Stimulated activated CD8-positive, alpha-beta memory T cell treated with anti-CD3 and anti-CD28 coated beads, Interleukin-12 subunit alpha, Interleukin-12 subunit beta, amount 100 ng/mL, for 24 hours (primary cell): ENCODE results near the gene TBL1XR1.
"Not testable (repeated sequence)": the region's sequence is repeated elsewhere in the genome, so short reads cannot be mapped to it uniquely, and the experiment has no call there.

ENCODE experiments used
- DNase-seq: peaks from one replicate; pipeline ENCODE4 v3.0.0-alpha.2; 2020; ENCODE audit errors: extremely low read depth

TBL1XR1 gene

GRCh38 chr3:177141899-177142646 lies 55.2 kb downstream of the TBL1XR1 start:
- DNase-seq = no peak

GRCh38 chr3:177141471-177141870 lies 55.8 kb downstream of the TBL1XR1 start:
- no peak for DNase-seq

- DNase-seq = not testable (repeated sequence)
These were observed 58.1 kb downstream of the TBL1XR1 start for GRCh38 chr3:177139220-177139619.

- DNase-seq = no peak
These were observed 59.2 kb downstream of the TBL1XR1 start for GRCh38 chr3:177137774-177138705.

GRCh38 chr3:177136741-177137140 lies 60.5 kb downstream of the TBL1XR1 start:
- DNase-seq = no peak

- DNase-seq = no peak
These were observed 61.3 kb downstream of the TBL1XR1 start for GRCh38 chr3:177135841-177136492.

- DNase-seq = no peak
These were observed 62.5 kb downstream of the TBL1XR1 start for GRCh38 chr3:177134816-177135210.

GRCh38 chr3:177133860-177134815 lies 63.1 kb downstream of the TBL1XR1 start:
- DNase-seq = no peak

GRCh38 chr3:177131927-177132636 lies 65.2 kb downstream of the TBL1XR1 start:
- no peak for DNase-seq

- DNase-seq = no peak
These were observed 70.3 kb downstream of the TBL1XR1 start for GRCh38 chr3:177127008-177127407.

- DNase-seq = no peak
These were observed 71.1 kb downstream of the TBL1XR1 start for GRCh38 chr3:177126015-177126773.

- DNase-seq = no peak
These were observed 72.4 kb downstream of the TBL1XR1 start for GRCh38 chr3:177124882-177125281.

- no peak for DNase-seq
These were observed 73.5 kb downstream of the TBL1XR1 start for GRCh38 chr3:177123822-177124221.

- no peak for DNase-seq
These were observed 75.0 kb downstream of the TBL1XR1 start for GRCh38 chr3:177122183-177122856.

GRCh38 chr3:177119829-177120228 lies 77.5 kb downstream of the TBL1XR1 start:
- DNase-seq = no peak

GRCh38 chr3:177114253-177114652 lies 83.0 kb downstream of the TBL1XR1 start:
- no peak for DNase-seq

GRCh38 chr3:177111541-177111949 lies 85.7 kb downstream of the TBL1XR1 start:
- no peak for DNase-seq

GRCh38 chr3:177110895-177111294 lies 86.4 kb downstream of the TBL1XR1 start:
- no peak for DNase-seq

- no peak for DNase-seq
These were observed 86.9 kb downstream of the TBL1XR1 start for GRCh38 chr3:177110386-177110785.
